Measurements from ENCODE around the gene RAB11FIP3.

DNA sequence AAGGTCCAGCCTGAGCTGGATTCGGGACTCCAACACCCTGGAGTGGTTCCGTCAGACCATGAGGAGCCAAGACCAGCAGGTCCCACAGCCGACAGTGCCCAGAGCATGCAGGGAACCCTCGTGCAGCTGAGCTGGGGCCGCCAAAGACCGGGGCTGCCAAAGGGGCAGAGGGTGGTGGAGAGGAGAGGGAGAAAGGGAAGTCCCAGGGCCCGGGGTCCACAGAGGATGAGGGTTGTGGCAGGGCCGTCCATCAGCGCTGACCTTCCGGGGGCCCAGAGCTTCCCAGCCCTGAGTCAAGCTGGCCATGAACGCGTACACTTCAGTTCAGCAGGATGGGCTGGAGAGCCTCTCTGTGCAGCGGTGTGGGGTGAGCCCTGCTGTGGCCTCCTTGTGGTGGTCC lies 95.4 kb downstream of the RAB11FIP3 start:
- TF ChIP-seq, protein P1, sequence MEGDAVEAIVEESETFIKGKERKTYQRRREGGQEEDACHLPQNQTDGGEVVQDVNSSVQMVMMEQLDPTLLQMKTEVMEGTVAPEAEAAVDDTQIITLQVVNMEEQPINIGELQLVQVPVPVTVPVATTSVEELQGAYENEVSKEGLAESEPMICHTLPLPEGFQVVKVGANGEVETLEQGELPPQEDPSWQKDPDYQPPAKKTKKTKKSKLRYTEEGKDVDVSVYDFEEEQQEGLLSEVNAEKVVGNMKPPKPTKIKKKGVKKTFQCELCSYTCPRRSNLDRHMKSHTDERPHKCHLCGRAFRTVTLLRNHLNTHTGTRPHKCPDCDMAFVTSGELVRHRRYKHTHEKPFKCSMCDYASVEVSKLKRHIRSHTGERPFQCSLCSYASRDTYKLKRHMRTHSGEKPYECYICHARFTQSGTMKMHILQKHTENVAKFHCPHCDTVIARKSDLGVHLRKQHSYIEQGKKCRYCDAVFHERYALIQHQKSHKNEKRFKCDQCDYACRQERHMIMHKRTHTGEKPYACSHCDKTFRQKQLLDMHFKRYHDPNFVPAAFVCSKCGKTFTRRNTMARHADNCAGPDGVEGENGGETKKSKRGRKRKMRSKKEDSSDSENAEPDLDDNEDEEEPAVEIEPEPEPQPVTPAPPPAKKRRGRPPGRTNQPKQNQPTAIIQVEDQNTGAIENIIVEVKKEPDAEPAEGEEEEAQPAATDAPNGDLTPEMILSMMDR (IDR thresholded peaks at IDR 0.05): no peak
- no peak for TF ChIP-seq POLR2AphosphoS5 (IDR thresholded peaks at IDR 0.05)

All from prostate gland (tissue), 2 donors.